NCI-H128 (cell line): Measurements from ENCODE around the gene NUDT14.

Experiments used
- DNase-seq: peaks from one replicate; lab custom pipeline; 2025; ENCODE audit not compliant: unreplicated experiment; lab: John Stamatoyannopoulos, UW

NUDT14 gene

GRCh38 chr14:105161309-105161708 lies 19.8 kb downstream of the NUDT14 start:
- DNase-seq, result peak; percentile 65

GRCh38 chr14:105160776-105161175 lies 20.3 kb downstream of the NUDT14 start:
- no peak for DNase-seq

- DNase-seq, result no peak
Observed at GRCh38 chr14:105159344-105159743, 21.8 kb downstream of the NUDT14 start.

- no peak for DNase-seq
Observed at GRCh38 chr14:105158794-105159193, 22.3 kb downstream of the NUDT14 start.

GRCh38 chr14:105157872-105158271 lies 23.2 kb downstream of the NUDT14 start:
- no peak for DNase-seq

GRCh38 chr14:105156414-105157375 lies 24.4 kb downstream of the NUDT14 start:
- no peak for DNase-seq

- DNase-seq, result no peak
Observed at GRCh38 chr14:105155681-105156413, 25.3 kb downstream of the NUDT14 start.

- DNase-seq, result no peak
Observed at GRCh38 chr14:105155071-105155651, 26.0 kb downstream of the NUDT14 start.

- DNase-seq, result no peak
Observed at GRCh38 chr14:105154476-105154871, 26.6 kb downstream of the NUDT14 start.

GRCh38 chr14:105153739-105154475 lies 27.2 kb downstream of the NUDT14 start:
- no peak for DNase-seq

GRCh38 chr14:105153331-105153731 lies 27.8 kb downstream of the NUDT14 start:
- DNase-seq, result no peak

GRCh38 chr14:105152794-105153241 lies 28.3 kb downstream of the NUDT14 start:
- DNase-seq, result no peak

- DNase-seq, result no peak
Observed at GRCh38 chr14:105151838-105152793, 29.0 kb downstream of the NUDT14 start.

- DNase-seq, result no peak
Observed at GRCh38 chr14:105151084-105151837, 29.9 kb downstream of the NUDT14 start.

GRCh38 chr14:105150368-105151083 lies 30.6 kb downstream of the NUDT14 start:
- DNase-seq, result no peak

- DNase-seq, result no peak
Observed at GRCh38 chr14:105150026-105150367, 31.1 kb downstream of the NUDT14 start.

GRCh38 chr14:105149146-105149781 lies 31.8 kb downstream of the NUDT14 start:
- no peak for DNase-seq

- DNase-seq, result no peak
Observed at GRCh38 chr14:105148604-105149145, 32.4 kb downstream of the NUDT14 start.
